Neural cell (in vitro differentiated cells): Measurements from ENCODE around the gene UCP3. TPM values are rescaled to one million over a fixed set of nuclear protein-coding genes. Genes with fewer than 3 reads are reported as not detected.

Source experiments
- H2AFZ ChIP-seq: fragments of 200-600, 300-800 bp; sonication (generic), shearing (Covaris generic); 2 replicates; pipeline ENCODE4 v1.6.0; 2014; ENCODE audit warnings: low read depth, mild to moderate bottlenecking, antibody characterized with exemption, low read length, moderate library complexity
- H3F3A ChIP-seq: fragments of 200-600 bp; shearing (Covaris generic); 2 replicates; pipeline ENCODE4 v1.6.1; 2016; ENCODE audit warnings: mild to moderate bottlenecking, moderate library complexity, mixed read lengths, antibody characterized with exemption, low read length; ENCODE audit not compliant: insufficient read depth, poor library complexity, severe bottlenecking
- H3K27ac ChIP-seq: fragments of 200-600, 300-800 bp; sonication (generic), shearing (Covaris generic); 2 replicates; pipeline ENCODE4 v1.5.1; 2014; ENCODE audit warnings: mild to moderate bottlenecking, low read length, moderate library complexity
- H3K27me3 ChIP-seq: fragments of 300-800, 200-600 bp; sonication (generic), shearing (Covaris generic); 2 replicates; pipeline ENCODE4 v1.6.0; 2014; ENCODE audit warnings: mild to moderate bottlenecking, low read depth, low read length, moderate library complexity; ENCODE audit not compliant: insufficient read depth
- H3K36me3 ChIP-seq: fragments of 300-800, 200-600 bp; sonication (generic), shearing (Covaris generic); 2 replicates; pipeline ENCODE4 v1.5.1; 2014; ENCODE audit warnings: mild to moderate bottlenecking, antibody characterized with exemption, low read length, moderate library complexity; ENCODE audit not compliant: insufficient read depth
- H3K4me2 ChIP-seq: fragments of 300-800, 200-600 bp; sonication (generic), shearing (Covaris generic); 2 replicates; pipeline ENCODE4 v1.6.0; 2014; ENCODE audit warnings: mild to moderate bottlenecking, low read length
- H3K4me3 ChIP-seq: fragments of 300-800, 200-600 bp; sonication (generic), shearing (Covaris generic); 2 replicates; pipeline ENCODE4 v1.5.1; 2014; ENCODE audit warnings: mild to moderate bottlenecking, low read length, moderate library complexity
- H3K79me2 ChIP-seq: fragments of 200-600 bp; shearing (Covaris generic); replicated peaks from 2 replicates; pipeline ENCODE4 v1.6.0; 2014; ENCODE audit warnings: mild to moderate bottlenecking, low read length, moderate library complexity; ENCODE audit not compliant: insufficient read depth
- H3K9ac ChIP-seq: fragments of 300-800, 200-600 bp; sonication (generic), shearing (Covaris generic); 2 replicates; pipeline ENCODE4 v1.6.1; 2016; ENCODE audit warnings: mild to moderate bottlenecking, low read length, mixed read lengths
- H3K9me2 ChIP-seq: fragments of 200-600 bp; shearing (Covaris generic); 2 replicates; pipeline ENCODE4 v1.6.1; 2016; ENCODE audit warnings: mild to moderate bottlenecking, low read length, mixed read lengths; ENCODE audit not compliant: insufficient read depth
- H3K9me3 ChIP-seq: fragments of 200-600, 300-800 bp; sonication (generic), shearing (Covaris generic); 2 replicates; pipeline ENCODE4 v1.6.1; 2016; ENCODE audit warnings: mild to moderate bottlenecking, mixed run types, low read length, moderate library complexity, mixed read lengths
- H4K20me1 ChIP-seq: fragments of 200-600 bp; shearing (Covaris generic); 2 replicates; pipeline ENCODE4 v1.6.1; 2016; ENCODE audit warnings: mild to moderate bottlenecking, mixed run types; ENCODE audit not compliant: insufficient read depth
- CTCF ChIP-seq: fragments of 450-650 bp; IDR thresholded peaks from 2 replicates; pipeline ENCODE4 v1.5.1; 2014; ENCODE audit warnings: antibody characterized with exemption, mild to moderate bottlenecking, moderate library complexity; ENCODE audit not compliant: poor library complexity, severe bottlenecking
- EP300 ChIP-seq: fragments of 450-650 bp; conservative IDR thresholded peaks from 2 replicates; pipeline ENCODE4 v1.6.1; 2014; ENCODE audit warnings: antibody characterized with exemption, mild to moderate bottlenecking, moderate library complexity; ENCODE audit not compliant: poor library complexity, severe bottlenecking
- EZH2 ChIP-seq: fragments of 200-600, 300-800 bp; shearing (Covaris generic), sonication (generic); IDR thresholded peaks from 2 replicates; pipeline ENCODE4 v1.6.1; 2014; ENCODE audit warnings: antibody characterized with exemption, low read length, borderline replicate concordance, mild to moderate bottlenecking; ENCODE audit not compliant: insufficient read depth, poor library complexity, severe bottlenecking
- MXI1 ChIP-seq: fragments of 450-650 bp; conservative IDR thresholded peaks from 2 replicates; pipeline ENCODE4 v1.6.1; 2014; ENCODE audit warnings: antibody characterized with exemption, mild to moderate bottlenecking; ENCODE audit not compliant: poor library complexity, severe bottlenecking
- POLR2AphosphoS5 ChIP-seq: IDR thresholded peaks from 2 replicates; pipeline ENCODE4 v1.6.1; 2012
- RAD21 ChIP-seq: fragments of 450-650 bp; conservative IDR thresholded peaks from 2 replicates; pipeline ENCODE4 v1.6.1; 2014; ENCODE audit warnings: antibody characterized with exemption, mild to moderate bottlenecking, moderate library complexity
- REST ChIP-seq: IDR thresholded peaks from 2 replicates; pipeline ENCODE4 v1.6.1; 2012; ENCODE audit warnings: borderline replicate concordance
- SMC3 ChIP-seq: fragments of 450-650 bp; conservative IDR thresholded peaks from 2 replicates; pipeline ENCODE4 v1.6.1; 2014; ENCODE audit warnings: antibody characterized with exemption, mild to moderate bottlenecking, moderate library complexity; ENCODE audit not compliant: poor library complexity
- TAF1 ChIP-seq: IDR thresholded peaks from 2 replicates; pipeline ENCODE4 v1.6.1; 2012; ENCODE audit warnings: low read depth
- polyA plus RNA-seq: library from polyadenylated mRNA; depleted of rRNA; stranded (reverse); fragments of >200 nt; gene quantifications from 2 replicates; pipeline ENCODE4 v1.2.3, GENCODE V29; 2014

The UCP3 gene
- polyA plus RNA-seq, 1 donor from 2014 or later: 7.8 TPM

- Histone ChIP-seq H3K9me3 (no peaks in the 10 kb centered on the region), H3K27me3 (no peaks in the 10 kb centered on the region), H3K36me3 (no peaks in the 10 kb centered on the region), H3F3A (no peaks in the 10 kb centered on the region), H2AFZ (no peak overlapping the region), H3K9ac (no peak overlapping the region), H3K9me2 (no peaks in the 10 kb centered on the region), H3K79me2 (no peaks in the 10 kb centered on the region), H3K4me3 (no peak overlapping the region), H3K27ac (no peak overlapping the region), H3K4me2 (no peak overlapping the region), H4K20me1 (no peaks in the 10 kb centered on the region)
- no peak for TF ChIP-seq CTCF
- TF ChIP-seq REST: no peak
- TF ChIP-seq TAF1: no peak
- TF ChIP-seq EP300: no peak
- no peak for TF ChIP-seq EZH2
- no peak for TF ChIP-seq POLR2AphosphoS5
- no peak for TF ChIP-seq SMC3
- no peak for TF ChIP-seq MXI1
- TF ChIP-seq RAD21: no peak
These were observed 16.7 kb upstream of the UCP3 start for GRCh38 chr11:74025467-74026166.

GRCh38 chr11:74024261-74025029 lies 15.6 kb upstream of the UCP3 start:
- no peak overlapping the region for H2AFZ ChIP-seq
- H3K79me2 ChIP-seq: no peaks in the 10 kb centered on the region
- H3K4me2 ChIP-seq: no peak overlapping the region
- no peaks in the 10 kb centered on the region for H3K27me3 ChIP-seq
- TF ChIP-seq TAF1 (no peak), CTCF (no peak), EP300 (no peak), REST (no peak), POLR2AphosphoS5 (no peak), RAD21 (no peak), EZH2 (no peak), MXI1 (no peak), SMC3 (no peak)
- no peaks in the 10 kb centered on the region for H3K9me2 ChIP-seq
- H4K20me1 ChIP-seq: no peaks in the 10 kb centered on the region
- H3K4me3 ChIP-seq: no peak overlapping the region
- H3K36me3 ChIP-seq: no peaks in the 10 kb centered on the region
- no peak overlapping the region for H3K27ac ChIP-seq
- H3K9me3 ChIP-seq: no peaks in the 10 kb centered on the region
- no peaks in the 10 kb centered on the region for H3F3A ChIP-seq
- H3K9ac ChIP-seq: no peak overlapping the region
